Motor neuron (in vitro differentiated cells): ENCODE results near the gene PSAPL1. TPM values are rescaled to one million over a fixed set of nuclear protein-coding genes. Genes with fewer than 3 reads are reported as not detected.
A peak's percentile ranks its signal among the peaks of the same experiment; 100 is the strongest.
"Not testable (repeated sequence)": the region's sequence is repeated elsewhere in the genome, so short reads cannot be mapped to it uniquely, and the experiment has no call there.

ENCODE experiments used
- ATAC-seq, 8 experiments: fragments of 200-7000 bp; cut with Tn5 transposase; replicated peaks in 6 of 8; 2 replicates each; pipeline ENCODE4 v1.8.0; 2021; ENCODE audit warnings: mild to moderate bottlenecking in 8 of 8, moderate library complexity in 8 of 8
- H3K27ac ChIP-seq, 2 donors: fragments of 250-450 bp; sonication (Bioruptor Pico); 2 replicates each; pipeline ENCODE4 v1.9.0; 2021; ENCODE audit warnings: antibody characterized with exemption in 2 of 2, mild to moderate bottlenecking in 2 of 2, moderate library complexity in 1 of 2
- H3K4me1 ChIP-seq, 2 donors: fragments of 250-450 bp; sonication (Bioruptor Pico); replicated peaks in 1 of 2; 2 replicates each; pipeline ENCODE4 v1.6.1; 2021; ENCODE audit warnings: antibody characterized with exemption in 2 of 2, mild to moderate bottlenecking in 2 of 2, moderate library complexity in 1 of 2
- H3K4me3 ChIP-seq, 5 donors: fragments of 250-450 bp; sonication (Bioruptor Pico); 2 replicates each; pipeline ENCODE4 v1.9.0; 2021; ENCODE audit warnings: antibody characterized with exemption in 5 of 5, mild to moderate bottlenecking in 5 of 5, moderate library complexity in 4 of 5
- WGBS, 10 experiments: fragments of 450-650 bp; shearing (Covaris generic); methylation state at CpG; one replicate each; pipeline ENCODE4 v1.0.0; 2022; 5-methylcytosine and 5-hydroxymethylcytosine counted together
- in situ Hi-C, 9 experiments: fragments of 400-800 bp; cut with MboI; loops; one replicate each; pipeline ENCODE4 v1.15.0; 2021; ENCODE audit warnings: low sequenced_read_pairs in 9 of 9, low pct_unique_long_range_greater_than_20kb in 2 of 9; ENCODE audit not compliant: unreplicated experiment in 9 of 9
- total RNA-seq, 8 experiments: library from RNA; unstranded; fragments of 300-600 nt; gene quantifications; 2 replicates each; pipeline versions ENCODE4 v1.2.3 to v1.2.4, GENCODE V29; 2022

The PSAPL1 gene
- total RNA-seq, 8 experiments from 2014 or later = 0.08 to 0.72 (median 0.31) TPM; not detected in 1

DNA sequence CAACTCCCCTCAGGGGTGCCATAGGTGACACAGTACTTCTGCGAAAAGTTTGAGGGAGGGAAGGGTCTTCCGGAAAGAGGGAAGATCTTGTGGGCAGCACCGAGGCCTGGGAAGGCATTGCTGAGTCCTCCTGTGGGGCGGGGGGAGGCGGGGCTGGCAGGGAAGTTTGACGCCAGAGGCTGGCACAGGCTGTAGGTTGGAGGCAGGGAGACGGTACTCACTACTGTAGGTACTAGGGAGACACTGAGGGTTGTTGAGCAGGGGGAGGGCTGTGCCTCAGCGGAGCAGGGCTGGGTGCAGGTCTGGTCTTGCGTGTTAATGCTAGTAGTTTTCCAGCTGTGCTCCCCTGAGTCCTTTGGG is 23.3 kb upstream of the PSAPL1 start:
- in situ Hi-C loops = loop anchor here in 1 of 9 experiments (25.0 kb wide), 1 partner anchor 271 kb away; the partner anchor contains the start of gene SORCS2
- H3K27ac ChIP-seq = no peak overlapping the region
- 8 to 100% (median 83%) methylated on average over 1 to 3 of the region's 9 CpGs; no CpG with 5 or more reads in 6 of the 10 experiments for WGBS, 10 experiments
- H3K4me1 ChIP-seq = peaks cover 37% of the 10 kb centered on the region in 2 donors
- no peak overlapping the region for H3K4me3 ChIP-seq
- no peak for ATAC-seq

DNA sequence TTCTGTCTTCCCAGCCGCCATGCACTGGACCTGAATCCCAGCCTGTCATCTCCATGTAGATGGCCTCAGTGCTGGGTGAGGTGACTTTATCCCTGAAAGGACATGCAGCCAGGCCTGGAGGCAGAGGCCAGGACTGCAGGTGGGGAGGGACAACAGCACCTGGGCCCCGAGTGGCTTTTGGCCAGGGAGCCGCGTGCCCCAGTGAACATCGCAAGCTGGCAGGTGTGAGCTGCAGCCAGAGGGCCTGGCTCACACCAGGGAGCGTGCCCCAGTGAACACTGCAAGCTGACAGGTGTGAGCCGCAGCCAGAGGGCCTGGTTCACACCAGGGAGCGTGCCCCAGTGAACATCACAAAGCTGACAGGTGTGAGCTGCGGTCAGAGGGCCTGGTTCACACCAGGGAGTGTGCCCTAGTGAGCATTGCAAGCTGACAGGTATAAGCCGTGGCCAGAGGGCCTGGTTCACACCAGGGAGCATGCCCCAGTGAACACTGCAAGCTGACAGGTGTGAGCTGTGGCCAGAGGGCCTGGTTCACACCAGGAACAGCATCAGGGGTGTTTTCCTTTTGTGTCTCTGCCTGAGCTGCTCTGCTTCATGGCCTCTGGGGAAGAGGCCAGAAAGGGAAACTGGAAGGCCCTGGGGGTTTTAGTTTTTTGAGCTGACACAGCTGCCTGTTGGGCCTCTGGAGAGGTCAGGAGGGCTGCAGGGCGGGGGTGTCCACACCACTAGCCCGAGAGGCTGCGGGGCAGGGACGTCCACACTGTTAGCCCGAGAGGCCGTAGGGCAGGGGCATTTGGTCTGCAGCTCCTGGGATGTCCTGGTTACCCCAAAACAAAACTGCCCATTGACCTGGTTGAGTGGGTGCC is 22.7 kb upstream of the PSAPL1 start:
- H3K4me3 ChIP-seq = no peak overlapping the region
- in situ Hi-C loops = loop anchor here in 1 of 9 experiments (25.0 kb wide), 1 partner anchor 270 kb away; the partner anchor contains the start of gene SORCS2
- H3K4me1 ChIP-seq = peaks cover 30 to 31% of the 10 kb centered on the region in 2 donors
- no peak overlapping the region for H3K27ac ChIP-seq
- 30 to 95% (median 88%) methylated on average over 2 to 13 of the region's 16 CpGs; no CpG with 5 or more reads in 5 of the 10 experiments for WGBS, 10 experiments
- no peak for ATAC-seq

DNA sequence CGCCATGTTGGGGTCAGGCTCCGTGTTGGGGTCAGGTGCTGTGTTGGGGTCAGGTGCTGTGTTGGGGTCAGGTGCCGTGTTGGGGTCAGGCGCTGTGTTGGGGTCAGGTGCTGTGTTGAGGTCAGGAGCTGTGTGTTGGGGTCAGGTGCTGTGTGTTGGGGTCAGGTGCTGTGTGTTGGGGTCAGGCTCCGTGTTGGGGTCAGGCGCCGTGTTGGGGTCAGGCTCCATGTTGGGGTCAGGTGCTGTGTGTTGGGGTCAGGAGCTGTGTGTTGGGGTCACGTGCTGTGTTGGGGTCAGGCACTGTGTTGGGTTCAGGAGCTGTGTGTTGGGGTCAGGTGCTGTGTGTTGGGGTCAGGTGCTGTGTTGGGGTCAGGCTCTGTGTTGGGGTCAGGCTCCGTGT is 18.1 kb upstream of the PSAPL1 start:
- in situ Hi-C loops = loop anchor here in 1 of 9 experiments (25.0 kb wide), 1 partner anchor 266 kb away; the partner anchor contains the start of gene SORCS2
- not testable (repeated sequence) for H3K27ac ChIP-seq, ATAC-seq, H3K4me1 ChIP-seq, H3K4me3 ChIP-seq
- 50 to 100% (median 85%) methylated on average over 1 to 3 of the region's 9 CpGs; no CpG with 5 or more reads in 4 of the 10 experiments for WGBS, 10 experiments

DNA sequence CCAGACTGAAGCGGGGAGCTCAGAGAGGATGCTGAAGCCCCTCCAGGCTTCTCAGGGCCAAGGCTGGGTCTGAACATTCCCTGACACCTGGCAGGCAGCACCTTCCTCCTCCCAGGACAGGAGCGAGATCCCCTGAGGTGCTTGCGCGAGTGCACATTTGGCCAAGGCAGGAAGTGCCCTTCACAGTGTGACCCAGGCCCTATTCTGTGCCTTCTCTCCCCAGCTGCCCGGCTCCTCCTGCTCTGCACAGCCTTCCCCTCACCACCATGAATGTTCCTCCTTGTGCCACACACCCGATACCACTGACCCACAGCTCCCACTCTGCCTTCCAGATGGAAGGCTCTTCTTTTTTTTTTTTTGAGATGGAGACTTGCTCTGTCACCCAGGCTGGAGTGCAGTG is 17.1 kb upstream of the PSAPL1 start:
- H3K4me3 ChIP-seq = no peak overlapping the region
- in situ Hi-C loops = loop anchor here in 1 of 9 experiments (25.0 kb wide), 1 partner anchor 264 kb away; the partner anchor contains the start of gene SORCS2
- 40 to 95% (median 81%) methylated on average over 1 to 5 of the region's 6 CpGs; no CpG with 5 or more reads in 4 of the 10 experiments for WGBS, 10 experiments
- no peak for ATAC-seq
- H3K27ac ChIP-seq = no peak overlapping the region
- peaks cover 0 to 3% of the 10 kb centered on the region in 2 donors for H3K4me1 ChIP-seq

DNA sequence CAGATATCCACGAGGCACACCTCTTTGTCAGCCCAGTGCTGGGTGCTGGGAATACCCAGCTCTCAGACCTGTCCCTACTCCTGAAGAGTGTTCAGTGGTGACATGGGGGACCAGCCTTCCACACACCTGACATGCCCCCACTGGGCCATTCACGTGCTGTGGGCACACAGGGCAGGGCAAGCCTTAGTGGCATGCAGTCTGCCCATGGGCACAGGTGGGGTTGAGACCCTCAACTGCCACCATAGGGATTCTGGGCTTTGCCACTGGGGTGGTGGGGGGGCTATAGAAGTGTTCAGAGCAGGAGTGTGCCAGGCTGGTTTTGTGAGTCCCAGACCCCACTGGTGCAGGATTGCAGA is 16.7 kb upstream of the PSAPL1 start:
- no peak overlapping the region for H3K4me3 ChIP-seq
- no peak overlapping the region for H3K27ac ChIP-seq
- in situ Hi-C loops = loop anchor here in 1 of 9 experiments (25.0 kb wide), 1 partner anchor 264 kb away; the partner anchor contains the start of gene SORCS2
- no peak for ATAC-seq
- WGBS, 10 experiments = no CpG with 5 or more reads among the region's 2 CpGs
- H3K4me1 ChIP-seq = peaks cover under 1 to 3% of the 10 kb centered on the region in 2 donors

DNA sequence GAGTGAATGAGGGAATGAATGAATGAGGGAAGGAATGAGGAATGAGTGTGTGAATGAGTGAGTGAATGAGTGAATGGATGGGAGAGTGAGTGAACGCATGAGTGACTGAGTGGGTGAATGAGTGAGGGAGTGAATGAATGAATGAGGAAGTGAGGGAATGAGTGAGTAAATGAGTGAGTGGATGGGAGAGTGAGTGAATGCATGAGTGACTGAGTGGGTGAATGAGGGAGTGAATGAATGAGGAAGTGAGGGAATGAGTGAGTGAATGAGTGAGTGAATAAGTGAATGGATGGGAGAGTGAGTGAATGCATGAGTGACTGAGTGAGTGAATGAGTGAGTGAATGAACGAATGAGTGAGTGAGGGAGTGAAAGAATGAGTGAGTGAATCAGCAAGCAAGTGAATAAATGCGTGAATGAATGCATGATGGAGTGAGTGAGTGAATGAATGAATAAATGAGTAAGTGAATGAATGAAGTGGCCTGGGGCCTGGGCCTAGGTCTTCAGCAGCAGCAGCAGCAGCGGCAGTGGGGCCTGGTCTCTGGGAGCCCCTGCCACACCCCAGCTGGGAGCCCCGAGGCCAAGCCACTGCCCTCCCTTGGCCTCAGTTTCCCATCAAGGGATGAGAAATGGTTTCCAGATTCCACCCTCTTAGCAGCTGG is 16.2 kb upstream of the PSAPL1 start:
- WGBS, 10 experiments = 30 to 74% (median 62%) methylated on average over 2 to 5 of the region's 5 CpGs
- Histone ChIP-seq H3K27ac (no peak overlapping the region), H3K4me1 (peaks cover 6 to 8% of the 10 kb centered on the region in 2 donors), H3K4me3 (no peak overlapping the region)
- no peak for ATAC-seq
- in situ Hi-C loops = loop anchor here in 1 of 9 experiments (25.0 kb wide), 1 partner anchor 264 kb away; the partner anchor contains the start of gene SORCS2

DNA sequence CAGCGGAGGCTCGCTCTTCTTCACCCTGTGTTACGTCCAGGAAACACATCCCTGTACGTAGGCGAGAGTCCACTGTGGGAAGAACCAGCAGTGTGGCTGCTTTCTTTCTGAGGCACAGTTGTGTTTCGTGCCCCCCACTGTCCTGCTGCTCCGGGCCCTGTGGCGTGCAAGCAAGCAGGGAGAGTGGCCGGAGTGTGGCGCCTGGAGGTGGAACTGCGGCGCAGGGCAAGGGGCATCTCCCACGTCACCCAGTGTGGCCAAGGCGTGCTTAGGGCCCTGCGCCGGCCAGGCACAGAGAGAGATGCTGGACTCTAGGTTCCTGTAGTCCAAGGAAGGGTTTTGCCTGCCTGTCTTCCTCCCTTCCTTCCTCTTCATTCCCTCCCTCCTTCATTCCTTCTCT is 13.3 kb upstream of the PSAPL1 start:
- in situ Hi-C loops = no loop called here
- H3K4me3 ChIP-seq = no peak overlapping the region
- WGBS, 10 experiments = 20 to 100% (median 63%) methylated on average over 1 to 5 of the region's 16 CpGs; no CpG with 5 or more reads in 2 of the 10 experiments
- peaks cover 13 to 18% of the 10 kb centered on the region in 2 donors for H3K4me1 ChIP-seq
- no peak overlapping the region for H3K27ac ChIP-seq
- ATAC-seq = peak in 2 of 8 experiments; percentile 13

DNA sequence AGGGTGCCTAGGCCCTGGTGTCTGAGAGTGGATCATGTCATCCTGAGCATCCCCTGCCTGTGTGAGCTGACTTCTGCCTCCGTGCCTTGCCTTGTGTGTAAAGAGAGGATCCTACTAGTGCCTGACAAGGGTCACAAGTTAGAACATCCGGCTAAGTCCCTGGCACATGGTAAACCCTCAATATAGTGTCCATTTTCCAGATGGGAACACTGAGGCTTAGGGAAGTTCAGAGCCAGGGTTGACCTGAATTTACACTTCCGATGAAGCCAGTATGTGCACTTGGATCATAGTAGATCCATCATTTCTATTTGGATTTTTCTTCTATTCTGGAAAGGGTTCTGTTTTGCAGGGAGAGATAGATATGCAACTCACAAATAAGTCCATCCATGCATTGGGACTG is 12.5 kb upstream of the PSAPL1 start:
- in situ Hi-C loops = no loop called here
- WGBS, 10 experiments = 40 to 93% (median 86%) methylated on average over 1 to 2 of the region's 3 CpGs; no CpG with 5 or more reads in 5 of the 10 experiments
- Histone ChIP-seq H3K27ac (no peak overlapping the region), H3K4me1 (peaks cover 17 to 24% of the 10 kb centered on the region in 2 donors), H3K4me3 (no peak overlapping the region)
- ATAC-seq = no peak

DNA sequence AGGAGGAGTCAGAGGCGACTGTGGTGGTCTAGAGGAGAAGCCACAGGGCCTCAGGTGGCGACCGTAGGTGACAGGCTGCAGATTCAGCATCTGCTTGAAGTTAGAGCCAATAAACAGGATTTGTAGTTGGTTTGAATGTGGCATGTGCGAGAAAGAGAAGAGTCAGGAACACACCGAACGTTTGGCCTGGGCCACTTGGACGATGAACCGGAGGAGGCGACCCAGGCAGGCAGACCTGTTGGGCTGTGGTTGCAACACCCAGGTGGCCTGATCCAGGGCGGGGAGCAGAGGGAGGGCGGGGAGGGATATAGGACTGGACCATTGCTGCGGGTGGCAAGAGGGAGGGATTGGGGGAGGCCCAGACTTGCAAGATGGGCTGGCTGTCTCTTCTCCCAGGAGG is 10.0 kb upstream of the PSAPL1 start:
- in situ Hi-C loops = no loop called here
- Histone ChIP-seq H3K27ac (no peak overlapping the region), H3K4me1 (peaks cover 28 to 37% of the 10 kb centered on the region in 2 donors), H3K4me3 (no peak overlapping the region)
- ATAC-seq = no peak
- 94 to 100% (median 100%) methylated on average over 1 to 9 of the region's 12 CpGs; no CpG with 5 or more reads in 7 of the 10 experiments for WGBS, 10 experiments

DNA sequence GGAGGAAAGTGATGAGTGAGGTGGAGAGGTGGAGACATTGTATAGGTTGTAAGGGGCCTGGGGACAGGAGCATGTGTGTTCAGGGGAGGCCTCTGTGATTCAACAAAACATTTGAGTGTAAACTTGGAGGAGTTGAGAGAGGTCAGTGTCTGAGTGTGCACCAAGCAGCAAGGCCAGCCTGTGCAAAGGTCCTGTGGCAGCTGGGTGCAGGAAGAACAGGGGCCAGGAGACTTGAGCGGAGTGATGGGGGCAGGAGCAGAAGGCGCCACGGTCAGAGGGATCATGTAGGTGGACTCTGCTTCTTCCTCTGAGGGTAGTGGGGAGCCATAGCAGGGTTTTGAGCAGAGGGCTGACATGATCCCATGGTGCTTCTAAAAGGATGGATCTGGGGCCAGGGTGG is 9.6 kb upstream of the PSAPL1 start:
- in situ Hi-C loops = no loop called here
- ATAC-seq = no peak
- Histone ChIP-seq H3K4me3 (no peak overlapping the region), H3K27ac (no peak overlapping the region), H3K4me1 (peaks cover 28 to 37% of the 10 kb centered on the region in 2 donors)
- WGBS, 10 experiments = 82 to 83% methylated on average over 1 to 2 of the region's 3 CpGs; no CpG with 5 or more reads in 8 of the 10 experiments

DNA sequence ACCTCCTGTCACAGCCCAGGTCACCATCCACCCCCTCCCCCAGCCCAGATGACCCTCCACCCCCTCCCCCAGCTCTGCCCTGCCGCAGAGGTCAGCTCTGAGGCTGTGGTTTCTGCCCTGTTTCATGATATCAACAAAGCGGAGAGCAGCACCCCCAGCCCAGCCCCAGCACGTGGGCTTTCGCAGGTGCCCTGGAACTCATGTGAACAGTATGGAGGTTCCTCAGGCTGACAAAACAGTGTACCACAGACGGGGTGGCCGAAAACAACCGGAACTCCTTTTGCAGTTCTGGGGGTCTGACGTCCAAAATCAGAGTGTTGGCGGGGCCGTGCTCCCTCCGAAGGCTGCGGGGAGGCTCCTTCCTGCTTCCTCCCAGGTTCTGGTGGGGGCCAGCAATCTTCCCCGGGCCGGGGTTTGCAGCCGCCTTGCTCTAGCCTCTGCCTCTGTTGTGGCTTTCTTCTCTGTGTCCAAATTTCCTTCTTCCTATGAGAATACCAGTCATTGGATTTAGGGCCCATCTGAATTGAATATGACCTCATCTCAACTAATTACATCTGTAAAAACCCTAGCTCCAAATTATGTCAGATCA is 7.9 kb upstream of the PSAPL1 start:
- in situ Hi-C loops = no loop called here
- 39 to 100% (median 67%) methylated on average over 1 to 10 of the region's 15 CpGs; no CpG with 5 or more reads in 4 of the 10 experiments for WGBS, 10 experiments
- Histone ChIP-seq H3K27ac (peak overlapping the region; percentile 68 to 86), H3K4me3 (no peak overlapping the region), H3K4me1 (peaks cover 25 to 37% of the 10 kb centered on the region in 2 donors)
- ATAC-seq = peak in 5 of 8 experiments; percentile 33 to 89 (median 88)

DNA sequence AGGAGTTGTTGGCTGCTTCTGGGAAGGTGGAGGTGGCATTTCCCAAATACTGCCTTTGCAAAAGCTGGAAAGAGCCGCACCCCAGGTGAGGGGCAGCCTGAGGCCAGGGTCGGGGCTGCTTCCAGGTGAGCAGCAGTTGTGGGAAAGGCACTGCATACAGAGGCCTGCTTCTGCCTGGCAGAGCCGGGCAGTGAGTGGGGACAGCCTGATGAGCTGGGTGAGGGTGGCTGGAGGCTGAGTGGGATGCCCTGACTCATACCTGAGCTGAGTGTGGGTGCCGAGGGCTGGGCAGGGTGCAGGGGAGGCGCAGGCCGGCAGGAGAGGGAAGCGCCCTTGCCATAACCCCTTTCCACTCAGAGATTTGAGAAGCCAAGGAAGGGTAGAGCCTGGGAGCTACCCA is 6.5 kb upstream of the PSAPL1 start:
- peak in 1 of 8 experiments; percentile 40 for ATAC-seq
- Histone ChIP-seq H3K27ac (peak overlapping the region; percentile 64 to 80), H3K4me3 (no peak overlapping the region), H3K4me1 (peaks cover 22 to 34% of the 10 kb centered on the region in 2 donors)
- WGBS, 10 experiments = 50 to 80% methylated on average over 2 of the region's 7 CpGs; no CpG with 5 or more reads in 8 of the 10 experiments
- in situ Hi-C loops = no loop called here
